ENCODE results near the gene GFRA4. TPM values are rescaled to one million over a fixed set of nuclear protein-coding genes. Genes with fewer than 3 reads are reported as not detected.

GFRA4 gene
- total RNA-seq, 6 experiments from 2014 or later: not detected

- no peak for DNase-seq
- TF ChIP-seq CTCF (IDR thresholded peaks at IDR 0.05): no peak
- H3K27ac Mint-ChIP-seq: peak overlapping the region; percentile 77
- no peaks in the 10 kb centered on the region for H3K9me3 Mint-ChIP-seq
- H3K36me3 Mint-ChIP-seq (ENCODE audit: low read depth): peaks cover 9% of the 10 kb centered on the region
- peaks cover 2% of the 10 kb centered on the region; the same call in 1 of the 2 replicates for H3K27me3 Mint-ChIP-seq (ENCODE audit: insufficient read depth)
- peaks cover 46% of the 10 kb centered on the region for H3K4me1 Mint-ChIP-seq (ENCODE audit: low read depth)
- H3K4me3 Mint-ChIP-seq: peak overlapping the region; percentile 82
These were observed 48.7 kb downstream of the GFRA4 start for GRCh38 chr20:3614466-3614865.

DNA sequence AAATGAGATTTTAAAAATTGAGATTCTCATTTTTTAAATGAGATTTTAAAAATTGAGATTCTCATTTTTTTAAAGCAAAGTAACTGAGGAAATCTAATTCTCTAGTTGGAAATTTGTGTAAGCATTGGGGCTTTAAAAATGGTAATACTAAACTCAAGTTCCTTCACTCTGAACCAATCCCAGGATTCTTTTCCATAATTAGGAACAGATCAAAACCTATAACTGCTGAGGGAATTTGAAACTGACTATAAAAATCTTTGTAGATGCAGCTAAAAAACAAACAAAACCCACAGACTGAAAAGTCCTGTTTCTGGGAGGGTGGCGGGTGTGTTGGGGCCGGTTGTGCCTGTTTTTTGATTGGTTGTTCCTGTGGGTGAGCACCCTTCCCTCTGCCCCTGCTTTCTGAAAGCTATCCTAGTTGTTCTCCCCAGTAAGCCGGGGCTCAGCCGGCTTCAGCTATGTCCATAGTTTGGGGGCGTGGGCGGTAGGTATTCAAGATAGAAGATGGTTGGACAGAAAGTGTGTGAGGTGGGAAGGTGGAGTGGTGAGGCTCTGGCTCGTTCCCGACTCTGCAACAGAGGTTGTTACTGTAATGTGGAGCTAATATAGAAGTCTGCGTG, 49.3 kb downstream of the GFRA4 start:
- H3K9me3 Mint-ChIP-seq: no peaks in the 10 kb centered on the region
- peak overlapping the region; percentile 82 for H3K4me3 Mint-ChIP-seq
- no peak for TF ChIP-seq CTCF (IDR thresholded peaks at IDR 0.05)
- DNase-seq: peak; percentile 3
- peak overlapping the region; percentile 77 for H3K27ac Mint-ChIP-seq
- H3K4me1 Mint-ChIP-seq (ENCODE audit: low read depth): peaks cover 46% of the 10 kb centered on the region
- H3K36me3 Mint-ChIP-seq (ENCODE audit: low read depth): peaks cover 9% of the 10 kb centered on the region
- H3K27me3 Mint-ChIP-seq (ENCODE audit: insufficient read depth): peaks cover 2% of the 10 kb centered on the region; the same call in 1 of the 2 replicates

- Mint-ChIP-seq H3K9me3 (no peaks in the 10 kb centered on the region), H3K4me3 (no peak overlapping the region), H3K4me1 (ENCODE audit: low read depth) (peaks cover 46% of the 10 kb centered on the region), H3K36me3 (ENCODE audit: low read depth) (peaks cover 2% of the 10 kb centered on the region), H3K27me3 (ENCODE audit: insufficient read depth) (peaks cover 2% of the 10 kb centered on the region; the same call in 1 of the 2 replicates), H3K27ac (no peak overlapping the region)
- DNase-seq: no peak
- TF ChIP-seq CTCF (IDR thresholded peaks at IDR 0.05): peak; percentile 25; the same call in 1 of the 2 replicates
These were observed 50.2 kb downstream of the GFRA4 start for GRCh38 chr20:3612795-3613572.

DNA sequence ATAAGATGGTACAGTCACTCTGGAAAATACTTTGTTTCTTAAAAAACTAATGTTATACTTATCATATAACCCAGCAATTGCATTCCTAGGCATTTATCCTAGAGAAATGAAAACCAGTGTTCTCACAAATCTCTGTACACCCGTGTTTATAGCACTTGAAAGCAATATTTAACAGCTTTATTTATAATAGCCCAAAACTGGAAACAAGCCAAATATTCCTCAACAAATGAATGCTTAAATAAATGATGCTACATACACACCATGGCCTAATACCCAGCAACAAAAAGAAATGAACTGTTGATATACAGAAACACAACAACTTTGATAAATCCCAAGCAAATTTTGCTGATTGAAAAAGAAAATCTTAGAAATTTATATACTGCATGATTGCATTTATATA, 51.3 kb downstream of the GFRA4 start:
- Mint-ChIP-seq H3K4me1 (ENCODE audit: low read depth) (peaks cover 40% of the 10 kb centered on the region), H3K36me3 (ENCODE audit: low read depth) (peaks cover 4% of the 10 kb centered on the region; the same call in 1 of the 2 replicates), H3K27me3 (ENCODE audit: insufficient read depth) (peaks cover 2% of the 10 kb centered on the region; the same call in 1 of the 2 replicates), H3K27ac (no peak overlapping the region), H3K4me3 (no peak overlapping the region), H3K9me3 (no peaks in the 10 kb centered on the region)
- TF ChIP-seq CTCF (IDR thresholded peaks at IDR 0.05): no peak
- DNase-seq: no peak

Other genes starting within 250 kb of the GFRA4 start
- 10 to 100 TPM; 27.5 to 33.0 (median 29.6) TPM for gene ATRN, start 192.4 kb downstream of the GFRA4 start, total RNA-seq (2021; fragmentation: NEBNext Ultra II Directional; extraction: Animal tissue kit (Norgen Biotek cat#: 25700))
- gene ADAM33, start 18.6 kb upstream of the GFRA4 start, total RNA-seq (2021; fragmentation: NEBNext Ultra II Directional; extraction: Animal tissue kit (Norgen Biotek cat#: 25700)): 10 to 100 TPM; 81.5 to 96.1 (median 87.6) TPM
- not detected for gene SIGLEC1, start 49.2 kb upstream of the GFRA4 start, total RNA-seq (2021; fragmentation: NEBNext Ultra II Directional; extraction: Animal tissue kit (Norgen Biotek cat#: 25700))
- not detected for gene HSPA12B, start 69.3 kb upstream of the GFRA4 start, total RNA-seq (2021; fragmentation: NEBNext Ultra II Directional; extraction: Animal tissue kit (Norgen Biotek cat#: 25700))
- gene ADISSP, start 104.4 kb upstream of the GFRA4 start, total RNA-seq (2021; fragmentation: NEBNext Ultra II Directional; extraction: Animal tissue kit (Norgen Biotek cat#: 25700)): 100 to 1,000 TPM in 1 of 6 experiments, 10 to 100 TPM in 5; 86.0 to 105 (median 89.9) TPM
- gene SPEF1, start 118.0 kb upstream of the GFRA4 start, total RNA-seq (2021; fragmentation: NEBNext Ultra II Directional; extraction: Animal tissue kit (Norgen Biotek cat#: 25700)): under 1 TPM in 5 of 6 experiments, not detected in 1; 0.19 to 0.48 (median 0.36) TPM
- 100 to 1,000 TPM; 109 to 128 (median 117) TPM for gene CENPB, start 123.3 kb upstream of the GFRA4 start, total RNA-seq (2021; fragmentation: NEBNext Ultra II Directional; extraction: Animal tissue kit (Norgen Biotek cat#: 25700))
- gene CDC25B, start 132.9 kb upstream of the GFRA4 start, total RNA-seq (2021; fragmentation: NEBNext Ultra II Directional; extraction: Animal tissue kit (Norgen Biotek cat#: 25700)): 10 to 100 TPM; 44.9 to 92.6 (median 84.5) TPM
- 10 to 100 TPM; 17.7 to 21.7 (median 19.4) TPM for gene AP5S1, start 157.1 kb upstream of the GFRA4 start, total RNA-seq (2021; fragmentation: NEBNext Ultra II Directional; extraction: Animal tissue kit (Norgen Biotek cat#: 25700))
- 10 to 100 TPM; 38.8 to 44.8 (median 40.6) TPM for gene MAVS, start 183.4 kb upstream of the GFRA4 start, total RNA-seq (2021; fragmentation: NEBNext Ultra II Directional; extraction: Animal tissue kit (Norgen Biotek cat#: 25700))
- gene PANK2, start 226.0 kb upstream of the GFRA4 start, total RNA-seq (2021; fragmentation: NEBNext Ultra II Directional; extraction: Animal tissue kit (Norgen Biotek cat#: 25700)): 10 to 100 TPM; 34.5 to 40.7 (median 38.3) TPM